Measurements from ENCODE around the gene DLX5. TPM values are rescaled to one million over a fixed set of nuclear protein-coding genes. Genes with fewer than 3 reads are reported as not detected.
"Not testable (repeated sequence)": the region's sequence is repeated elsewhere in the genome, so short reads cannot be mapped to it uniquely, and the experiment has no call there.

DLX5 gene
- 0.62 TPM for total RNA-seq

- DNase-seq, result peak; percentile 69
Measured at GRCh38 chr7:97024209-97025129, at the start of gene DLX5. Gene DLX5 (minus strand): TSS chr7:97024831. CDS start chr7:97024623, 208 bp downstream.

GRCh38 chr7:97072025-97072424, 47.4 kb upstream of the DLX5 start:
- DNase-seq, result not testable (repeated sequence)

- peak; percentile 64 for DNase-seq
Measured at GRCh38 chr7:97064972-97065587, 40.4 kb upstream of the DLX5 start.

- no peak for DNase-seq
Measured at GRCh38 chr7:97064020-97064419, 39.4 kb upstream of the DLX5 start.

- no peak for DNase-seq
Measured at GRCh38 chr7:97043281-97043680, 18.6 kb upstream of the DLX5 start.

- no peak for DNase-seq
Measured at GRCh38 chr7:97039374-97040065, 14.9 kb upstream of the DLX5 start.

GRCh38 chr7:97034213-97034852, 9.7 kb upstream of the DLX5 start:
- DNase-seq, result not testable (repeated sequence)

- peak; percentile 89 for DNase-seq
Measured at GRCh38 chr7:97027427-97028234, 3.0 kb upstream of the DLX5 start.

- no peak for DNase-seq
Measured at GRCh38 chr7:97026715-97027426, 2.2 kb upstream of the DLX5 start.

- DNase-seq, result no peak
Measured at GRCh38 chr7:97025983-97026714, 1.5 kb upstream of the DLX5 start.

GRCh38 chr7:97025130-97025499, 484 bp upstream of the DLX5 start:
- DNase-seq, result no peak

- DNase-seq, result peak; percentile 9
Measured at GRCh38 chr7:97022491-97023306, 1.9 kb downstream of the DLX5 start.

- peak; percentile 19 for DNase-seq
Measured at GRCh38 chr7:97021747-97022490, 2.7 kb downstream of the DLX5 start.

GRCh38 chr7:97020996-97021746, 3.5 kb downstream of the DLX5 start:
- peak; percentile 42 for DNase-seq

GRCh38 chr7:97020601-97020995, 4.0 kb downstream of the DLX5 start:
- peak; percentile 2 for DNase-seq

GRCh38 chr7:97019710-97020225, 4.9 kb downstream of the DLX5 start:
- peak; percentile 1 for DNase-seq

- DNase-seq, result peak; percentile 2
Measured at GRCh38 chr7:97018791-97019531, 5.7 kb downstream of the DLX5 start.
